PC-3 (cell line): ENCODE results near the gene EID2. TPM values are rescaled to one million over a fixed set of nuclear protein-coding genes. Genes with fewer than 3 reads are reported as not detected.

ENCODE experiments used
- ATAC-seq: fragments of 200-7000 bp; cut with Tn5 transposase; 2 replicates; pipeline ENCODE4 v1.9.1; 2020; ENCODE audit warnings: mild to moderate bottlenecking, moderate library complexity
- BruUV-seq: library from RNA; stranded (reverse); fragments of 400-500 nt; replicated peaks from 2 replicates; lab custom pipeline; 2021; lab: Mats Ljungman, UMichigan
- CTCF ChIA-PET: fragments of 300-600 bp; sonication (Branson Sonifier 250); formaldehyde crosslinking; loops from one replicate; lab custom pipeline; 2022; ENCODE audit warnings: antibody characterized with exemption; lab: Charles Lee
- POLR2A ChIA-PET: fragments of 300-600 bp; sonication (Branson Sonifier 250); formaldehyde crosslinking; loops from one replicate; lab custom pipeline; 2022; ENCODE audit warnings: antibody characterized with exemption; ENCODE audit not compliant: unreplicated experiment; lab: Charles Lee
- DNase-seq: peaks from one replicate; pipeline ENCODE4 v3.0.0-alpha.2; 2015
- H2AFZ ChIP-seq: fragments of 300-600 bp; sonication (generic); 2 replicates; pipeline ENCODE4 v1.6.0; 2016; ENCODE audit warnings: antibody characterized with exemption, low read length
- H3F3A ChIP-seq: fragments of 300-600 bp; sonication (generic); one replicate; pipeline ENCODE4 v1.6.0; 2017; ENCODE audit warnings: antibody characterized with exemption, low read length, control low read depth, mild to moderate bottlenecking; ENCODE audit not compliant: unreplicated experiment
- H3K27ac ChIP-seq: fragments of 300-600 bp; sonication (generic); 2 replicates; pipeline ENCODE4 v1.5.1; 2016; ENCODE audit warnings: mild to moderate bottlenecking, low read length
- H3K27me3 ChIP-seq: fragments of 300-600 bp; sonication (generic); 2 replicates; pipeline ENCODE4 v1.6.1; 2016; ENCODE audit warnings: low read length, mixed read lengths
- H3K36me3 ChIP-seq: fragments of 300-600 bp; sonication (generic); 2 replicates; pipeline ENCODE4 v1.6.1; 2016; ENCODE audit warnings: low read depth, mixed run types, low read length, mixed read lengths
- H3K4me1 ChIP-seq: fragments of 300-600 bp; sonication (generic); 2 replicates; pipeline ENCODE4 v1.5.1; 2016; ENCODE audit warnings: low read length; ENCODE audit not compliant: insufficient read depth
- H3K4me2 ChIP-seq: fragments of 300-600 bp; sonication (generic); 2 replicates; pipeline ENCODE4 v1.6.0; 2016; ENCODE audit warnings: low read length
- H3K4me3 ChIP-seq: fragments of 300-600 bp; sonication (generic); 2 replicates; pipeline ENCODE4 v1.5.1; 2016; ENCODE audit warnings: mild to moderate bottlenecking, low read length, mixed read lengths
- H3K79me2 ChIP-seq: fragments of 300-600 bp; sonication (generic); 2 replicates; pipeline ENCODE4 v1.6.1; 2017; ENCODE audit warnings: low read length, mixed read lengths
- H3K9ac ChIP-seq: fragments of 300-600 bp; sonication (generic); 2 replicates; pipeline ENCODE4 v1.6.0; 2016; ENCODE audit warnings: mild to moderate bottlenecking, low read length
- H3K9me2 ChIP-seq: fragments of 300-600 bp; sonication (generic); replicated peaks from 2 replicates; pipeline ENCODE4 v1.6.1; 2016; ENCODE audit warnings: mixed run types, low read length, mixed read lengths
- H3K9me3 ChIP-seq: fragments of 300-600 bp; sonication (generic); 2 replicates; pipeline ENCODE4 v1.6.1; 2016; ENCODE audit warnings: low read length, mixed read lengths
- H4K20me1 ChIP-seq: fragments of 300-600 bp; sonication (generic); 2 replicates; pipeline ENCODE4 v1.6.1; 2016; ENCODE audit warnings: low read length, mixed read lengths
- EZH2 ChIP-seq: fragments of 300-600 bp; sonication (generic); IDR thresholded peaks from one replicate; pipeline ENCODE4 v1.6.1; 2017; ENCODE audit warnings: antibody characterized with exemption, mild to moderate bottlenecking, low read length; ENCODE audit not compliant: unreplicated experiment
- EZH2phosphoT487 ChIP-seq: fragments of 300-600 bp; sonication (generic); IDR thresholded peaks from 2 replicates; pipeline ENCODE4 v1.6.1; 2018; ENCODE audit warnings: mild to moderate bottlenecking, antibody characterized with exemption, low read length, borderline replicate concordance
- intact Hi-C: fragments of 100-400 bp; cut with micrococcal nuclease; formaldehyde crosslinking; loops from 2 replicates; pipeline ENCODE4 v1.9.0; 2023
- total RNA-seq: library from RNA; depleted of rRNA; stranded (reverse); fragments of >200 nt; gene quantifications from 2 replicates; pipeline ENCODE4 v1.2.3, GENCODE V29; 2014
- TF ChIP-seq, protein P1 (sequence below): fragments of 300-600 bp; sonication (generic); conservative IDR thresholded peaks from 2 replicates; pipeline ENCODE4 v1.5.1; 2017; ENCODE audit warnings: antibody characterized with exemption, low read depth, mild to moderate bottlenecking, low read length

EID2 gene
- total RNA-seq, 1 experiment from 2014 or later, result 11.3 TPM

GRCh38 chr19:39539165-39539517 is 820 bp downstream of the EID2 start:
- POLR2A ChIA-PET, result no interaction called here
- Histone ChIP-seq H3K4me2 (peak overlapping the region; percentile 94), H3K79me2 (peaks cover 17% of the 10 kb centered on the region), H3K36me3 (no peaks in the 10 kb centered on the region), H3K4me3 (peak overlapping the region; percentile 87), H4K20me1 (no peaks in the 10 kb centered on the region), H3K9ac (peak overlapping the region; percentile 58), H2AFZ (peak overlapping the region; percentile 73), H3F3A (no peaks in the 10 kb centered on the region), H3K9me3 (no peaks in the 10 kb centered on the region), H3K9me2 (no peaks in the 10 kb centered on the region), H3K4me1 (peaks cover 15% of the 10 kb centered on the region), H3K27me3 (no peaks in the 10 kb centered on the region), H3K27ac (no peak overlapping the region)
- intact Hi-C loops, result loop anchor here (10.0 kb wide), 1 partner anchor 64 kb away; no protein-coding TSS in a partner anchor
- CTCF ChIA-PET, result no interaction called here
- TSS peak; percentile 77 for BruUV-seq
- TF ChIP-seq EZH2phosphoT487 (no peak), EZH2 (no peak)
- TF ChIP-seq, protein P1, sequence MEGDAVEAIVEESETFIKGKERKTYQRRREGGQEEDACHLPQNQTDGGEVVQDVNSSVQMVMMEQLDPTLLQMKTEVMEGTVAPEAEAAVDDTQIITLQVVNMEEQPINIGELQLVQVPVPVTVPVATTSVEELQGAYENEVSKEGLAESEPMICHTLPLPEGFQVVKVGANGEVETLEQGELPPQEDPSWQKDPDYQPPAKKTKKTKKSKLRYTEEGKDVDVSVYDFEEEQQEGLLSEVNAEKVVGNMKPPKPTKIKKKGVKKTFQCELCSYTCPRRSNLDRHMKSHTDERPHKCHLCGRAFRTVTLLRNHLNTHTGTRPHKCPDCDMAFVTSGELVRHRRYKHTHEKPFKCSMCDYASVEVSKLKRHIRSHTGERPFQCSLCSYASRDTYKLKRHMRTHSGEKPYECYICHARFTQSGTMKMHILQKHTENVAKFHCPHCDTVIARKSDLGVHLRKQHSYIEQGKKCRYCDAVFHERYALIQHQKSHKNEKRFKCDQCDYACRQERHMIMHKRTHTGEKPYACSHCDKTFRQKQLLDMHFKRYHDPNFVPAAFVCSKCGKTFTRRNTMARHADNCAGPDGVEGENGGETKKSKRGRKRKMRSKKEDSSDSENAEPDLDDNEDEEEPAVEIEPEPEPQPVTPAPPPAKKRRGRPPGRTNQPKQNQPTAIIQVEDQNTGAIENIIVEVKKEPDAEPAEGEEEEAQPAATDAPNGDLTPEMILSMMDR, result no peak
- ATAC-seq (peak; percentile 7; the same call in 1 of the 2 replicates), DNase-seq (peak; percentile 34)

- no peaks in the 10 kb centered on the region for H3F3A ChIP-seq
- no peak overlapping the region for H3K4me2 ChIP-seq
- H3K9ac ChIP-seq, result no peak overlapping the region
- POLR2A ChIA-PET, result interaction anchor here (0.6 kb wide), 1 partner anchor 30 kb away, joined by 3 read pairs; no protein-coding TSS in a partner anchor
- no peaks in the 10 kb centered on the region for H3K27me3 ChIP-seq
- no peak overlapping the region for H2AFZ ChIP-seq
- BruUV-seq, result no TSS peak
- no peaks in the 10 kb centered on the region for H3K36me3 ChIP-seq
- intact Hi-C loops, result loop anchor here (5.0 to 10.0 kb wide), 2 partner anchors 36 to 59 kb away; partner anchors contain the start of gene DLL3
- H3K4me1 ChIP-seq, result peaks cover 11% of the 10 kb centered on the region
- TF ChIP-seq, protein P1, result no peak
- TF ChIP-seq EZH2phosphoT487, result no peak
- no peak for TF ChIP-seq EZH2
- H4K20me1 ChIP-seq, result no peaks in the 10 kb centered on the region
- no peak overlapping the region for H3K4me3 ChIP-seq
- H3K9me3 ChIP-seq, result no peaks in the 10 kb centered on the region
- no peak for DNase-seq
- no peaks in the 10 kb centered on the region for H3K9me2 ChIP-seq
- H3K79me2 ChIP-seq, result peaks cover 25% of the 10 kb centered on the region
- H3K27ac ChIP-seq, result no peak overlapping the region
- no peak for ATAC-seq
- CTCF ChIA-PET, result interaction anchor here (0.7 kb wide), 1 partner anchor 85 kb away, joined by 3 read pairs; no protein-coding TSS in a partner anchor
Measured at GRCh38 chr19:39533791-39534190, 6.2 kb downstream of the EID2 start.

DNA sequence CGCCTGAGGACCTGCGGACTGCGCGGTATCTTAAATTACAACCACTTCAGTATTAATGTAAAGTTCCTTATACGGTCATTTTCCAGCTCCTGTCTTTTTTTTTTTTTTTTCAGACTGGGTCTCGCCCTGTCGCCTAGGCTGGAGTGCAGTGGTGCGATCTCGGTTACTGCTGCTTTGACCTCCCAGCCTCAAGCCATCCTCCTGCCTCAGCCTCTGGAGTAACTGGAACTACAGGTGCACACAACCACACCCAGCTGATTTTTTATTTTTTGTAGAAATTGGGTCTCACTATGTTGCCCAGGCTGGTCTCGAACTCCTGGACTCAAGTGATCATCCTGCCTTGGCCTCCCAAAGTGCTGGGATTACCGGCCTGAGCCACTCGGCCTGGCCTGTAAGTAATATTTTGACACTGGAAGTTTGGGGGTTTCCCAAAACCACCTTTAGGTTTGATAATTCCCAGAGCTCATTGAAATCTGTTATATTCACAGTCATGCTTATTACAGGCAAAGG is 6.9 kb downstream of the EID2 start:
- ChIA-PET POLR2A (interaction anchor here (0.6 kb wide), 1 partner anchor 97 kb away, joined by 5 read pairs; the partner anchor contains the start of gene RPS16), CTCF (interaction anchor here (0.6 to 1.4 kb wide), 2 partner anchors 35 to 92 kb away, joined by 3 to 7 read pairs; no protein-coding TSS in a partner anchor)
- Histone ChIP-seq H3K4me3 (no peak overlapping the region; the same call in 1 of the 2 replicates), H3K9me2 (no peaks in the 10 kb centered on the region), H3K9me3 (no peaks in the 10 kb centered on the region), H3K27me3 (no peaks in the 10 kb centered on the region), H3K9ac (no peak overlapping the region), H3K4me1 (peaks cover 5% of the 10 kb centered on the region), H3F3A (no peaks in the 10 kb centered on the region), H3K4me2 (peak overlapping the region; percentile 42; the same call in 1 of the 2 replicates), H3K79me2 (peaks cover 17% of the 10 kb centered on the region), H4K20me1 (no peaks in the 10 kb centered on the region), H3K27ac (no peak overlapping the region), H2AFZ (0 out of 2 replicates have a peak overlapping the region, but pooled peaks have one; percentile 37), H3K36me3 (no peaks in the 10 kb centered on the region)
- BruUV-seq, result no TSS peak
- no peak for ATAC-seq
- no peak for DNase-seq
- no peak for TF ChIP-seq EZH2
- TF ChIP-seq, protein P1, result no peak
- TF ChIP-seq EZH2phosphoT487, result no peak
- intact Hi-C loops, result loop anchor here (5.0 to 10.0 kb wide), 2 partner anchors 36 to 58 kb away; partner anchors contain the start of gene DLL3
